GM23338 (cell line): ENCODE data around the gene NCKAP5.

Experiments used
- CREB1 ChIP-seq: fragments of 250-450 bp; sonication (Bioruptor Pico); IDR thresholded peaks from 2 replicates; pipeline ENCODE4 v1.5.0; 2020; ENCODE audit warnings: low read depth, mild to moderate bottlenecking, moderate library complexity
- EZH2 ChIP-seq: fragments of 200-600 bp; sonication (generic); IDR thresholded peaks from one replicate; pipeline ENCODE4 v1.8.0; 2017; ENCODE audit warnings: antibody characterized with exemption, mild to moderate bottlenecking, low read depth; ENCODE audit not compliant: unreplicated experiment
- EZH2phosphoT487 ChIP-seq: fragments of 200-600 bp; sonication (generic); IDR thresholded peaks from one replicate; pipeline ENCODE4 v1.8.1; 2018; ENCODE audit warnings: antibody characterized with exemption; ENCODE audit not compliant: unreplicated experiment
- JUNB ChIP-seq: IDR thresholded peaks from one replicate; pipeline ENCODE4 v1.6.1; 2016; ENCODE audit warnings: antibody characterized with exemption; ENCODE audit not compliant: unreplicated experiment
- NANOG ChIP-seq: IDR thresholded peaks from 2 replicates; pipeline ENCODE4 v1.6.1; 2016; ENCODE audit warnings: antibody characterized with exemption, borderline replicate concordance
- POLR2AphosphoS5 ChIP-seq: IDR thresholded peaks from 2 replicates; pipeline ENCODE4 v1.6.1; 2016; ENCODE audit warnings: antibody characterized with exemption, low read depth
- STAT1 ChIP-seq: IDR thresholded peaks from one replicate; pipeline ENCODE4 v1.6.1; 2016; ENCODE audit warnings: antibody characterized with exemption; ENCODE audit not compliant: unreplicated experiment
- ZNF114 ChIP-seq: fragments of 250-450 bp; sonication (Bioruptor Pico); IDR thresholded peaks from 2 replicates; pipeline ENCODE4 v1.5.0; 2020; ENCODE audit warnings: mild to moderate bottlenecking, moderate library complexity
- ZNF331 ChIP-seq: fragments of 250-450 bp; sonication (Bioruptor Pico); IDR thresholded peaks from 2 replicates; pipeline ENCODE4 v1.5.0; 2020; ENCODE audit warnings: low read depth, mild to moderate bottlenecking, moderate library complexity
- TF ChIP-seq, protein P1 (sequence below), 2 experiments: fragments of 200-600 bp in 1 of 2; sonication (generic) in 1 of 2; conservative IDR thresholded peaks; 2 replicates each; pipeline versions ENCODE4 v1.5.1 to v1.6.1; 2016 to 2017; ENCODE audit warnings: antibody characterized with exemption in 2 of 2, low read depth in 2 of 2, mild to moderate bottlenecking in 2 of 2, moderate library complexity in 1 of 2
- TF ChIP-seq, protein P2 (sequence below): IDR thresholded peaks from 2 replicates; pipeline ENCODE4 v1.6.1; 2016; ENCODE audit warnings: antibody characterized with exemption
- TF ChIP-seq, protein P3 (sequence below): fragments of 250-450 bp; sonication (Bioruptor Pico); IDR thresholded peaks from 2 replicates; pipeline ENCODE4 v1.5.0; 2020; ENCODE audit warnings: mild to moderate bottlenecking, moderate library complexity
- TF ChIP-seq, protein P4 (sequence below): IDR thresholded peaks from one replicate; pipeline ENCODE4 v1.6.1; 2018; ENCODE audit warnings: antibody characterized with exemption; ENCODE audit not compliant: unreplicated experiment

DNA sequence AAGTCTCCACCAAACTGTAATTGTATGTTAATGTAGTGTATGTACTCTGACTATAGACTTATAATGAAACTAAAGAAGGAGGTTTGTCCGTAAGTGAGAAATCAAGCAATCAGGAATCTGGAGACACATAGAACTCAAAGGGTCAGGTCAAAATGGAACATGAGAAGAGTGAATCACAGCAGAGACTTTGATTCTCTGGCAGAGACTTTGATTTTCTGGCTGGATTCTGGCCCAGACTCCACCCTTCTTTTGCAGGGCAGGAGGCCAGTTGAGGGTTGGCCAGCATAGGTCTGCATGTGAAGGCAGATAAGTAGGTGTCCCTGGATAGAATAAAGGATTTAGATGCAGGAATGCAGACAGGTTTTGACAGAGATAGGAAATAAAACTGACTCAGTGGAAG, 11.0 kb upstream of the NCKAP5 start:
- no peak for TF ChIP-seq EZH2
- TF ChIP-seq POLR2AphosphoS5: no peak
- TF ChIP-seq ZNF331 (CRISPR knock-in tag): no peak
- TF ChIP-seq, protein P1, sequence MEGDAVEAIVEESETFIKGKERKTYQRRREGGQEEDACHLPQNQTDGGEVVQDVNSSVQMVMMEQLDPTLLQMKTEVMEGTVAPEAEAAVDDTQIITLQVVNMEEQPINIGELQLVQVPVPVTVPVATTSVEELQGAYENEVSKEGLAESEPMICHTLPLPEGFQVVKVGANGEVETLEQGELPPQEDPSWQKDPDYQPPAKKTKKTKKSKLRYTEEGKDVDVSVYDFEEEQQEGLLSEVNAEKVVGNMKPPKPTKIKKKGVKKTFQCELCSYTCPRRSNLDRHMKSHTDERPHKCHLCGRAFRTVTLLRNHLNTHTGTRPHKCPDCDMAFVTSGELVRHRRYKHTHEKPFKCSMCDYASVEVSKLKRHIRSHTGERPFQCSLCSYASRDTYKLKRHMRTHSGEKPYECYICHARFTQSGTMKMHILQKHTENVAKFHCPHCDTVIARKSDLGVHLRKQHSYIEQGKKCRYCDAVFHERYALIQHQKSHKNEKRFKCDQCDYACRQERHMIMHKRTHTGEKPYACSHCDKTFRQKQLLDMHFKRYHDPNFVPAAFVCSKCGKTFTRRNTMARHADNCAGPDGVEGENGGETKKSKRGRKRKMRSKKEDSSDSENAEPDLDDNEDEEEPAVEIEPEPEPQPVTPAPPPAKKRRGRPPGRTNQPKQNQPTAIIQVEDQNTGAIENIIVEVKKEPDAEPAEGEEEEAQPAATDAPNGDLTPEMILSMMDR (conservative IDR thresholded peaks at IDR 0.05; ENCODE audit: low read depth in 2 of 2): no peak
- no peak for TF ChIP-seq EZH2phosphoT487
- TF ChIP-seq CREB1 (CRISPR knock-in tag): no peak
- TF ChIP-seq ZNF114 (CRISPR knock-in tag): no peak
- TF ChIP-seq STAT1: no peak
- no peak for TF ChIP-seq NANOG
- no peak for TF ChIP-seq JUNB
- TF ChIP-seq, protein P2, sequence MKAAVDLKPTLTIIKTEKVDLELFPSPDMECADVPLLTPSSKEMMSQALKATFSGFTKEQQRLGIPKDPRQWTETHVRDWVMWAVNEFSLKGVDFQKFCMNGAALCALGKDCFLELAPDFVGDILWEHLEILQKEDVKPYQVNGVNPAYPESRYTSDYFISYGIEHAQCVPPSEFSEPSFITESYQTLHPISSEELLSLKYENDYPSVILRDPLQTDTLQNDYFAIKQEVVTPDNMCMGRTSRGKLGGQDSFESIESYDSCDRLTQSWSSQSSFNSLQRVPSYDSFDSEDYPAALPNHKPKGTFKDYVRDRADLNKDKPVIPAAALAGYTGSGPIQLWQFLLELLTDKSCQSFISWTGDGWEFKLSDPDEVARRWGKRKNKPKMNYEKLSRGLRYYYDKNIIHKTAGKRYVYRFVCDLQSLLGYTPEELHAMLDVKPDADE: no peak
- TF ChIP-seq, protein P3, sequence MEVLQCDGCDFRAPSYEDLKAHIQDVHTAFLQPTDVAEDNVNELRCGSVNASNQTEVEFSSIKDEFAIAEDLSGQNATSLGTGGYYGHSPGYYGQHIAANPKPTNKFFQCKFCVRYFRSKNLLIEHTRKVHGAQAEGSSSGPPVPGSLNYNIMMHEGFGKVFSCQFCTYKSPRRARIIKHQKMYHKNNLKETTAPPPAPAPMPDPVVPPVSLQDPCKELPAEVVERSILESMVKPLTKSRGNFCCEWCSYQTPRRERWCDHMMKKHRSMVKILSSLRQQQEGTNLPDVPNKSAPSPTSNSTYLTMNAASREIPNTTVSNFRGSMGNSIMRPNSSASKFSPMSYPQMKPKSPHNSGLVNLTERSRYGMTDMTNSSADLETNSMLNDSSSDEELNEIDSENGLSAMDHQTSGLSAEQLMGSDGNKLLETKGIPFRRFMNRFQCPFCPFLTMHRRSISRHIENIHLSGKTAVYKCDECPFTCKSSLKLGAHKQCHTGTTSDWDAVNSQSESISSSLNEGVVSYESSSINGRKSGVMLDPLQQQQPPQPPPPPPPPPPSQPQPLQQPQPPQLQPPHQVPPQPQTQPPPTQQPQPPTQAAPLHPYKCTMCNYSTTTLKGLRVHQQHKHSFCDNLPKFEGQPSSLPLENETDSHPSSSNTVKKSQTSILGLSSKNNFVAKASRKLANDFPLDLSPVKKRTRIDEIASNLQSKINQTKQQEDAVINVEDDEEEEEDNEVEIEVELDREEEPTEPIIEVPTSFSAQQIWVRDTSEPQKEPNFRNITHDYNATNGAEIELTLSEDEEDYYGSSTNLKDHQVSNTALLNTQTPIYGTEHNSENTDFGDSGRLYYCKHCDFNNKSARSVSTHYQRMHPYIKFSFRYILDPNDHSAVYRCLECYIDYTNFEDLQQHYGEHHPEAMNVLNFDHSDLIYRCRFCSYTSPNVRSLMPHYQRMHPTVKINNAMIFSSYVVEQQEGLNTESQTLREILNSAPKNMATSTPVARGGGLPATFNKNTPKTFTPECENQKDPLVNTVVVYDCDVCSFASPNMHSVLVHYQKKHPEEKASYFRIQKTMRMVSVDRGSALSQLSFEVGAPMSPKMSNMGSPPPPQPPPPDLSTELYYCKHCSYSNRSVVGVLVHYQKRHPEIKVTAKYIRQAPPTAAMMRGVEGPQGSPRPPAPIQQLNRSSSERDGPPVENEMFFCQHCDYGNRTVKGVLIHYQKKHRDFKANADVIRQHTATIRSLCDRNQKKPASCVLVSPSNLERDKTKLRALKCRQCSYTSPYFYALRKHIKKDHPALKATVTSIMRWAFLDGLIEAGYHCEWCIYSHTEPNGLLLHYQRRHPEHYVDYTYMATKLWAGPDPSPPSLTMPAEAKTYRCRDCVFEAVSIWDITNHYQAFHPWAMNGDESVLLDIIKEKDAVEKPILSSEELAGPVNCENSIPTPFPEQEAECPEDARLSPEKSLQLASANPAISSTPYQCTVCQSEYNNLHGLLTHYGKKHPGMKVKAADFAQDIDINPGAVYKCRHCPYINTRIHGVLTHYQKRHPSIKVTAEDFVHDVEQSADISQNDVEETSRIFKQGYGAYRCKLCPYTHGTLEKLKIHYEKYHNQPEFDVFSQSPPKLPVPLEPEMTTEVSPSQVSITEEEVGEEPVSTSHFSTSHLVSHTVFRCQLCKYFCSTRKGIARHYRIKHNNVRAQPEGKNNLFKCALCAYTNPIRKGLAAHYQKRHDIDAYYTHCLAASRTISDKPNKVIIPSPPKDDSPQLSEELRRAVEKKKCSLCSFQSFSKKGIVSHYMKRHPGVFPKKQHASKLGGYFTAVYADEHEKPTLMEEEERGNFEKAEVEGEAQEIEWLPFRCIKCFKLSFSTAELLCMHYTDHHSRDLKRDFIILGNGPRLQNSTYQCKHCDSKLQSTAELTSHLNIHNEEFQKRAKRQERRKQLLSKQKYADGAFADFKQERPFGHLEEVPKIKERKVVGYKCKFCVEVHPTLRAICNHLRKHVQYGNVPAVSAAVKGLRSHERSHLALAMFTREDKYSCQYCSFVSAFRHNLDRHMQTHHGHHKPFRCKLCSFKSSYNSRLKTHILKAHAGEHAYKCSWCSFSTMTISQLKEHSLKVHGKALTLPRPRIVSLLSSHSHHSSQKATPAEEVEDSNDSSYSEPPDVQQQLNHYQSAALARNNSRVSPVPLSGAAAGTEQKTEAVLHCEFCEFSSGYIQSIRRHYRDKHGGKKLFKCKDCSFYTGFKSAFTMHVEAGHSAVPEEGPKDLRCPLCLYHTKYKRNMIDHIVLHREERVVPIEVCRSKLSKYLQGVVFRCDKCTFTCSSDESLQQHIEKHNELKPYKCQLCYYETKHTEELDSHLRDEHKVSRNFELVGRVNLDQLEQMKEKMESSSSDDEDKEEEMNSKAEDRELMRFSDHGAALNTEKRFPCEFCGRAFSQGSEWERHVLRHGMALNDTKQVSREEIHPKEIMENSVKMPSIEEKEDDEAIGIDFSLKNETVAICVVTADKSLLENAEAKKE: no peak
- TF ChIP-seq, protein P4, sequence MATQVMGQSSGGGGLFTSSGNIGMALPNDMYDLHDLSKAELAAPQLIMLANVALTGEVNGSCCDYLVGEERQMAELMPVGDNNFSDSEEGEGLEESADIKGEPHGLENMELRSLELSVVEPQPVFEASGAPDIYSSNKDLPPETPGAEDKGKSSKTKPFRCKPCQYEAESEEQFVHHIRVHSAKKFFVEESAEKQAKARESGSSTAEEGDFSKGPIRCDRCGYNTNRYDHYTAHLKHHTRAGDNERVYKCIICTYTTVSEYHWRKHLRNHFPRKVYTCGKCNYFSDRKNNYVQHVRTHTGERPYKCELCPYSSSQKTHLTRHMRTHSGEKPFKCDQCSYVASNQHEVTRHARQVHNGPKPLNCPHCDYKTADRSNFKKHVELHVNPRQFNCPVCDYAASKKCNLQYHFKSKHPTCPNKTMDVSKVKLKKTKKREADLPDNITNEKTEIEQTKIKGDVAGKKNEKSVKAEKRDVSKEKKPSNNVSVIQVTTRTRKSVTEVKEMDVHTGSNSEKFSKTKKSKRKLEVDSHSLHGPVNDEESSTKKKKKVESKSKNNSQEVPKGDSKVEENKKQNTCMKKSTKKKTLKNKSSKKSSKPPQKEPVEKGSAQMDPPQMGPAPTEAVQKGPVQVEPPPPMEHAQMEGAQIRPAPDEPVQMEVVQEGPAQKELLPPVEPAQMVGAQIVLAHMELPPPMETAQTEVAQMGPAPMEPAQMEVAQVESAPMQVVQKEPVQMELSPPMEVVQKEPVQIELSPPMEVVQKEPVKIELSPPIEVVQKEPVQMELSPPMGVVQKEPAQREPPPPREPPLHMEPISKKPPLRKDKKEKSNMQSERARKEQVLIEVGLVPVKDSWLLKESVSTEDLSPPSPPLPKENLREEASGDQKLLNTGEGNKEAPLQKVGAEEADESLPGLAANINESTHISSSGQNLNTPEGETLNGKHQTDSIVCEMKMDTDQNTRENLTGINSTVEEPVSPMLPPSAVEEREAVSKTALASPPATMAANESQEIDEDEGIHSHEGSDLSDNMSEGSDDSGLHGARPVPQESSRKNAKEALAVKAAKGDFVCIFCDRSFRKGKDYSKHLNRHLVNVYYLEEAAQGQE: no peak
